Activated T-cell treated with anti-CD3 and anti-CD28 coated beads, Interleukin-2, amount 50 U/mL, for 24 hours (primary cell): ENCODE results near the gene PCSK1N.

Experiments used
- DNase-seq: peaks from one replicate; pipeline ENCODE4 v3.0.0-alpha.2; 2020
- H3K27ac Mint-ChIP-seq: 2 replicates; pipeline ENCODE4 v1.8.0; 2020; ENCODE audit warnings: mild to moderate bottlenecking, mixed read lengths
- H3K27me3 Mint-ChIP-seq: 2 replicates; pipeline ENCODE4 v1.8.0; 2020; ENCODE audit warnings: mixed read lengths
- H3K36me3 Mint-ChIP-seq: 2 replicates; pipeline ENCODE4 v1.8.0; 2020; ENCODE audit warnings: low read depth, mixed read lengths
- H3K4me1 Mint-ChIP-seq: 2 replicates; pipeline ENCODE4 v1.8.0; 2020; ENCODE audit warnings: low read depth, mixed read lengths
- H3K4me3 Mint-ChIP-seq: 2 replicates; pipeline ENCODE4 v1.8.0; 2020; ENCODE audit warnings: mild to moderate bottlenecking, moderate library complexity, mixed read lengths
- H3K9me3 Mint-ChIP-seq: 2 replicates; pipeline ENCODE4 v1.8.0; 2020; ENCODE audit warnings: mixed read lengths

The PCSK1N gene

DNA sequence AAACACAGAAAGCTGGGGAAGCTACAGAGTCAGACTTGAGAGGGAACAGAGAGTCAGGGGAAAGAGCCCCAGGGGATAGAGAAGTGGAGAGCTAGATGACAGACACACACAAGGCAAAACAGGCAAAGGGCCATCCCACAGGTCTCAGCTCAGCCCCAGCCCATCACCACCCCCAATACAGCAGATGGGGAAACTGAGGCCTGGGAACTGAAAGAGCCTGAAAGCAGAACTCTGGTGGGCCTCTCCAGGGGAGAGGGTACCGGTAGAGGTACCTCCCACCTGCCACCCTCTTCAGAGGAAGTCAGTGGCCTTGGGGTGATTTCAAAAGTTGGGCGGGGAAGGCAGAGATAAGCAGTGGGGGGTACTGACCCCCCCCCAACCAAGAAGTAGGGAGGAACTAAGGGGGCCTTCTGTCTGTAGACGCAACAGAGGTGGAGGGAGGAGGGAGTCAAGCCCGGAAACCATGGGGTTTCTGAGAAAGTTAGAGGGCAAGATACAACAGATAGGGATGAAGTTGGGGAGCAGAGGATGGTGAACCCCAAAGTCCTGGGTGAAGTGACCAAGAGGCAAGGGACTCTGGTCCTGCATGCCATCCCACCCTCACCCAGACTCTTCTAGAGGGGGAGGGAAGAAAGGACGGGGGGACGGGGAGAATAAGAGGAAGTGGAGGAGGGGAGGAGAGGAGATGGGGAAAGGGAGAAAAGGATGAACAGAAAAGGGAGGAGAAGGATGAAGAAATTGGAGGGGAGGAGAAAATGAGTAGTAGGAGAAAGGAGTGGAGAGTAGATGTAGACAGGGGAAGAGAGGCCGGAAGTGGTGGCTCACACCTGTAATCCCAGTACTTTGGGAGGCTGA, 45.8 kb downstream of the PCSK1N start:
- H3K4me3 Mint-ChIP-seq: no peak overlapping the region
- no peaks in the 10 kb centered on the region for H3K9me3 Mint-ChIP-seq
- no peak for DNase-seq
- H3K27me3 Mint-ChIP-seq: peaks cover 32% of the 10 kb centered on the region
- no peaks in the 10 kb centered on the region for H3K36me3 Mint-ChIP-seq
- H3K27ac Mint-ChIP-seq: no peak overlapping the region
- peaks cover 6% of the 10 kb centered on the region for H3K4me1 Mint-ChIP-seq

DNA sequence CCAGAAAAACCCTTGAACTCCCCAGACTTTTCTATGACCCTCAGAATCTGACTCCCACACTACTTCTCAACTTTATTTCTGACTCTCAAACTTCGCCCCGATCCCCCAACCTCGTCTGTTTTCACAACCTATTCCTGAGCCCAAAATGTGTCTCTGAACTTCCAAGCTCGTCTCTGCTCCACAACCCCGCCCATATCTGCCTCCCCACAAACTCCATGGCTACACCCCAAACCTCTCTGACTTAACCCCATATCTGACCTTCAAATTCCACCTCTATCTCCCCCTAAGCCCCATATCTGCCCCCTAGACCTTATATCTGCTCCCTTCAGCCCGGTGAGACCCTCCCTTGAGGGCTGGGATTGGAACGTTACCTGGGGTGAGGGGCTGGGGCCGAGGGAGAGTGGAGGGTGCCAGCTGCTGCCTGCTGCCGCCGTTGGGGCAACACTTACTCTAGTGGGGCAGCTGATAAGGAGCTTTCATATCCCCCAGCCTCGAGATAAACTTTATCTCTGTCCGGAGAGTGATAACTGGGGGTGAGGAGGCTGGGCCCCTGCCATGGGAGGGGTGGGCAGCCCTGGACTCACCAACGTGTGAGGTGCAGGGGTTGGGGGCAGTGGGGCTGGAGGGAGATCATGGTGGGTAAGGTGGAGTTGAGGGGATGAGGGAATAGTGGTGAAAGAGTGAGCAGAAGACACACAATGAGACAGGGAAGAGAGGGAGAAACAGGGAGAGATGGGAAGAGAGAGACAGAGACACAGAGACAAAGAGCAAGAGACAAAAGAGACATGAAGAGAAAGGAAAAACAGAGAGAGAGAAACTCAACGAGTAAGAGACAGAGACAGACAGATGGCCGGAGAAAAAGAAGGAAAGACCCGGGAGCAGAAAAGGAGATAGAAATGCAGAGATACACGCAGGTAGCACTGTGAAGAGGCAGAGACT, 47.6 kb downstream of the PCSK1N start:
- no peak overlapping the region for H3K27ac Mint-ChIP-seq
- peaks cover 6% of the 10 kb centered on the region for H3K4me1 Mint-ChIP-seq
- DNase-seq: no peak
- no peak overlapping the region for H3K4me3 Mint-ChIP-seq
- H3K27me3 Mint-ChIP-seq: peaks cover 28% of the 10 kb centered on the region
- H3K9me3 Mint-ChIP-seq: no peaks in the 10 kb centered on the region
- no peaks in the 10 kb centered on the region for H3K36me3 Mint-ChIP-seq

DNA sequence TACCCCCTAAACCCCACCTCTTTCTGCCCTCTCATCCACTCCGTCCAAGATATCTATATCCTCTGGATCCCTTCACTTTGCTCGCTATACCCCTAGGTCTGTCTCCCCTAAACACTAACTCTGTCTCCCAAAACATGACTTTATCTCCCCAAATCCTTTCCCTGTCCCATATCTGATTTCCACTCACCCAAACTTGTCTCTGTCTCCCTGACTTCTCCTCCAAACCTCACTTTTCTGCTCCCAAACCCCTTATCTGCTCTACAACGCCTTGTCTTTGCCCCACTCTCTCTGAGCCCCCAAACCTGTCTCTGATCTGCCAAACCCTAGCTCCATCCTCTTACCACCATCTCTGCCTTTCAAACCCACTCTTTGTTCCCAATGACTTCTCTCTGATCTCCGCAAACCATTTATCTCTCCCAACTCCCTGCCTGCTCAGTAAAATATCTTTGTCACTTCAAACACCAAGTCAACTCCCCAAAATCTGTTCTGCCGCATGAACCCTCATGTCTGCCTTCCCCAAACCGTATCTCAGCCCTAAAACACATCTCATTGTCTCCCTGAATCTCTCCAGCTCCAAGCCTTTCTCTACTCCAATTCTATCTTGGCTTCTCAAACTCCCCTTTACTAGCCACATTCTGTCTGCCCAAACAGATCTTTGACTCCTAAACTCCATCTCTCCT, 48.4 kb downstream of the PCSK1N start:
- H3K36me3 Mint-ChIP-seq: no peaks in the 10 kb centered on the region
- H3K9me3 Mint-ChIP-seq: no peaks in the 10 kb centered on the region
- H3K4me1 Mint-ChIP-seq: peaks cover 6% of the 10 kb centered on the region
- H3K4me3 Mint-ChIP-seq: no peak overlapping the region
- peaks cover 28% of the 10 kb centered on the region for H3K27me3 Mint-ChIP-seq
- H3K27ac Mint-ChIP-seq: no peak overlapping the region
- no peak for DNase-seq

DNA sequence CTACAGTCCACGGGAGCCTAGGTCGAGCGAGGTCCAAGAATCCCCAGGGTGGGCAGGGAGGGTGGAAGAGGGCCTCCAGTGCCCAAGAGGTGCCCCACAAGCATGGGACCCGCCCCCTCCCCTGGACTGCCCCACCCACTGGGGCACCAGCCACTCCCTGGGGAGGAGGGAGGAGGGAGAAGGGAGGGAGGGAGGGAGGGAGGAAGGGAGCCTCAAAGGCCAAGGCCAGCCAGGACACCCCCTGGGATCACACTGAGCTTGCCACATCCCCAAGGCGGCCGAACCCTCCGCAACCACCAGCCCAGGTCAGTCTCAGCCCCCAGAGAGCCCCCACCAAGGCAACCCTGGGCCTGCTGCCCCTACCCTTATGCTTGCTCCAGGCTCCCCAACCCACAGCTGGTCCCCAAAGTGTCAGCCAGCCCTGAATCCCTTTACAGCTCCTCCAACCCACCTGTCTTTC, 49.0 kb downstream of the PCSK1N start, which contains the start of gene GATA1:
Gene GATA1 (plus strand): TSS at position 250 of the 460 bp plus-strand sequence. CDS start 4,520 bp downstream, outside the sequence.
- Mint-ChIP-seq H3K27ac (no peak within 1 kb of the TSS), H3K27me3 (peaks cover 28% of the 10 kb centered on the region), H3K4me1 (peaks cover 6% of the 10 kb centered on the region), H3K36me3 (no peaks in the 10 kb centered on the region), H3K9me3 (no peaks in the 10 kb centered on the region), H3K4me3 (no peak within 1 kb of the TSS)
- DNase-seq: no peak

DNA sequence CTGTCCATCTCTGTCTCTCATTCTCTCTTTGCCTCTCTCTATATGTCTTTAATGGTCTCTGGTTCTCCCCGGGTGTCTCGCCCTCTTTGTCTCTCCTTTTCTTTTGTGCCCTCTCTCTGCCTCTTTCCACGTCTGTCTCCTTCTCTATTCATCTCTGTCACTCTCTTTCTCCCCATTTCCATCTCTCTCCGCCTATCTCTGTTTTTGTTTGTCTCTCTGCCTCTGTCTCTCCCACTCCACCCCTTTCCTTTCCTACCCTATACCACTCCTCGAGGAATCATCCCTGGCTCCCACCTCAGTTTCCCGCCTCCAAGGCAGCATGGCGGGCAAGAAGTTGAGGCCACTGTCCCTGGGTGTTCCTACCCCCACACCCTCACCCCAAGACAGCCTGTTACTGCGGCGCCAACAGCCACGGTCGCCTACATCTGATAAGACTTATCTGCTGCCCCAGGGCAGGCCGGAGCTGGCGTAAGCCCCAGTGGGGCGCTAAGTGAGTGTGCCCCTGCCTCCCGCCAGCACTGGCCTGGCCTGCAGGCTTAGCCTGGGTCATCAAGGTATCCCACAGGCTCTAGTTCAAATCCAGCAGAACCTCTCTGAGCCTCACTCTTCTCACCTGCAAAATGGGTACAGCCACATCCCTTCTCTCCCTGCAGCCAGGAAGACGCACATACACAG, 49.7 kb downstream of the PCSK1N start:
- Mint-ChIP-seq H3K4me1 (peaks cover 6% of the 10 kb centered on the region), H3K9me3 (no peaks in the 10 kb centered on the region), H3K4me3 (no peak overlapping the region), H3K27ac (no peak overlapping the region), H3K27me3 (peaks cover 28% of the 10 kb centered on the region), H3K36me3 (no peaks in the 10 kb centered on the region)
- DNase-seq: no peak

DNA sequence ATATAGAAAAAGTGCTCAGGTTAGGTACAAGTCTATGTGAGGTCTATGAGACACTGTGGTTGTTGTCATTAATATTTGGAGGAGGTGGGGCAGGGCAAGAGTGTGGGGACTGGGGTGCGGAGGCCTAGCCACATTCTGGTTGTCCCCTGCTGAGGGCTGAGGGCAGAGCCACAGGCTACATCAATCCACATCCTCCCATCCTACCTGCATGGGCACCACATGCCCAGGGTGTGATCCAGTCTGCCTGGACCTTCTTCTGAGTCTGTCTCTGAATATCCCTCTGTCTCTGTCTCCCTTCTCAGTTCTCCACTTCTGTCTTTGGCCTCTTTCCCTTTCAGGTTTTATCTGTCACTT, 50.2 kb downstream of the PCSK1N start:
- Mint-ChIP-seq H3K36me3 (no peaks in the 10 kb centered on the region), H3K9me3 (no peaks in the 10 kb centered on the region), H3K27me3 (peaks cover 28% of the 10 kb centered on the region), H3K4me3 (no peak overlapping the region), H3K27ac (no peak overlapping the region), H3K4me1 (peaks cover 6% of the 10 kb centered on the region)
- DNase-seq: no peak

DNA sequence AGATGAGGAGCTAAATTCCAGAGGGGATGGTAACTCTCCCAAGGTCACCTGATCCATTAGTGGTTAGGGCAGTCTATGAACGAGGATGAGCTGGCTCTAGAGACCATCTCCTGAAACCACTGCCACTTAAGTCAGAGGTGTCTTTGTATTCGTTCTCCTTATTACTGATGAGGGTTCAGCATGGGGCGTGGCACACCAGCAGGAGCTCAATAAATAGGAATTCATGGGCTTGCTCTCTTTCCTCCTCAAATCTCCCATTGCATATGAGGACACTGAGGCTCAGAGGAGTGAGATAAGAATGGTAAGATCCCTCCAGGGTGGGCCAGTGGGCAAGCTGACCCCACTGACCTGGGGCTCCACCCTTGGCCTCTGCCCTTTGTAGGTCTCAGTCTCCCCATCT, 50.7 kb downstream of the PCSK1N start:
- Mint-ChIP-seq H3K4me3 (no peak overlapping the region), H3K27ac (no peak overlapping the region), H3K9me3 (no peaks in the 10 kb centered on the region), H3K36me3 (no peaks in the 10 kb centered on the region), H3K27me3 (peaks cover 28% of the 10 kb centered on the region), H3K4me1 (peaks cover 5% of the 10 kb centered on the region)
- DNase-seq: no peak

DNA sequence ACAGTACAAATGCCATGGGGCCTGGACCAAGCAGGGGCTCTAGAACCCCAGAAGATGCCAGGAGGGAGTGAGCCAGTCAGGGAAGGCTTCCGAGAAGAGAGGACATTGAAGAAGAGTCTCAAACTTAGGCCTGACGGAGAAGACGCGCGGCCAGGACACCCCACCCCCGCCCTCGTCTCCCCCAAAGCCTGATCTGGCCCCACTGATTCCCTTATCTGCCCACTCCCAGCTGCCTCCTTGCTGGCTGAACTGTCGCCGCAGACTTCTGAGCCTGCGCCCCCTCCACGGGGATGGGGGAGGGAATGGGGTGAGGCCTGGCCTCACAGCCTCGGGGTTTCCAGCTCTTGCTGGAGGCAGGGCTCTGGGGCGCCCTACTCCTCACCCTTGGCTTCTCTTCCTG, 52.6 kb downstream of the PCSK1N start:
- Mint-ChIP-seq H3K4me1 (no peaks in the 10 kb centered on the region), H3K36me3 (no peaks in the 10 kb centered on the region), H3K9me3 (no peaks in the 10 kb centered on the region), H3K4me3 (no peak overlapping the region), H3K27ac (no peak overlapping the region), H3K27me3 (peaks cover 33% of the 10 kb centered on the region)
- no peak for DNase-seq

DNA sequence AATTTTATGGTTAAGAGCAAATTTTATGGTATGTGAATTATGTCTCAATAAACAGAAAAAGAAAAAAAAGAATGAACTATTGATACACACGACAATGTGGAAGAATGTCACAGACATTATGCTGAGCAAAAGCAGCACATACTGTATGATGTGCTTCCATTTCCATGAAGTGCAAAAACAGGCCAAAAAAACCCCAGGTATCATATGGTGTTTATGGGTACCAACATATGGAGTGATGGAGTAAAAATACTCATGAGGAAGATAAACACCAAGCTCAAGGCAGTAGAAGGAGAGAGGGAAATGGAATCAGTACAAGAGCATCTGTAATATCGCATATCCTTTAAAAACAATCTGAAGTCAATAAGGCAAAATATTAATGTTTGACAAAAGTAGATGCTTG, 53.2 kb downstream of the PCSK1N start:
- H3K9me3 Mint-ChIP-seq: no peaks in the 10 kb centered on the region
- no peaks in the 10 kb centered on the region for H3K4me1 Mint-ChIP-seq
- H3K27me3 Mint-ChIP-seq: peaks cover 35% of the 10 kb centered on the region
- no peak overlapping the region for H3K27ac Mint-ChIP-seq
- H3K36me3 Mint-ChIP-seq: no peaks in the 10 kb centered on the region
- DNase-seq: no peak
- no peak overlapping the region for H3K4me3 Mint-ChIP-seq

DNA sequence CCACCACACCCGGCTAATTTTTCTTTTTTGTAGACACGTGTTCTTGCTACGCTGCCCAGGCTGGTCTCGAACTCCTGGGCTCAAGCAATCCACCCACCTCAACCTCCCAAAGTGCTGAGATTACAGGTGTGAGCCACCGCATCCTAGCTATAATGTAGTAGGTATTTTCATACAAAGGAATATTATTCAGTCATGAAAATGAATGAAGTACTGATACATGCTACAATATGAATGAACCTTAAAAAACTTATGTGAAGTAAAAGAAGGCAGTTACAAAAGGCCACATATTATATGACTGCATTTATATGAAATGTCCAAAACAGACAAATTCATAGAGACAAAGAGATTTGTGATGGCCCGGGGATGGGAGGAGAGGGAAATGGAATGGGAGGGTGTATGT, 53.7 kb downstream of the PCSK1N start:
- Mint-ChIP-seq H3K4me1 (no peaks in the 10 kb centered on the region), H3K4me3 (no peak overlapping the region), H3K36me3 (no peaks in the 10 kb centered on the region), H3K27me3 (peaks cover 35% of the 10 kb centered on the region), H3K9me3 (no peaks in the 10 kb centered on the region), H3K27ac (no peak overlapping the region)
- no peak for DNase-seq
